ENCODE measurements around the gene DNM3.

Gene DNM3

DNA sequence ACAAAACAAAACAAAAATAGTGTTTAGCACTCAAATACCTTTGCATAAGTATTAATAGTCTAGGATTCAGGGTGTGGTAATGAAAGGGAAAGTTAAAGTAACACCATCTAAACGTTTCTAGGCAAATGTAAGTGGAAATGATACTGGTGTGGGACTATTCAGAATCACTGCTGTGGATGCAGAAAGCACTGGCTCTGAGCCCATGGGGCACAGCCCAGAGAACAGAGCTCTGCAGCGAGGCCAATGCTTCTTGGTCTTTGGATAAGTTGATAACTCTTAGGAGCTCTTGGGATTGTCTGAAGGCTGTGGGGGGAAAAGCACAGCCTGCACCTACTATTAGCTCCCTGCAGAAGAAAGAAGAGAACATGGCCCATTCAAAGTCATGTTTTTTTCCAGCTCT lies 21.4 kb upstream of the DNM3 start:
- DNase-seq: no peak

DNA sequence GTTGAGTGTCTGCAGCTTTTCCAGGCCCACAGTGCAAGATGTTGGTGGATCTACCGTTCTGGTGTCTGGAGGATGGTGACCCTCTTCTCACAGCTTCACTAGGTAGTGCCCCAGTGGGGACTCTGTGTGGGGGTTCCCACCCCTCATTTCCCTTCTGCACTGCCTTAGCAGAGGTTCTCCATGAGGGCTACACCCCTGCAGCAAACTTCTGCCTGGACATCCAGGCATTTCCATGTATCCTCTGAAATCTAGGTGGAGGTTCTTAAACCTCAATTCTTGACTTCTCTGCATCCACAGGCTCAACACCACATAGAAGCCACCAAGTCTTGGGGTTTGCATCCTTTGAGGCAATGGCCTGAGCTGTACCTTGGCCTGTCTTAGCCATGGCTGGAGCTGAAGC lies 14.3 kb upstream of the DNM3 start:
- DNase-seq: no peak

DNA sequence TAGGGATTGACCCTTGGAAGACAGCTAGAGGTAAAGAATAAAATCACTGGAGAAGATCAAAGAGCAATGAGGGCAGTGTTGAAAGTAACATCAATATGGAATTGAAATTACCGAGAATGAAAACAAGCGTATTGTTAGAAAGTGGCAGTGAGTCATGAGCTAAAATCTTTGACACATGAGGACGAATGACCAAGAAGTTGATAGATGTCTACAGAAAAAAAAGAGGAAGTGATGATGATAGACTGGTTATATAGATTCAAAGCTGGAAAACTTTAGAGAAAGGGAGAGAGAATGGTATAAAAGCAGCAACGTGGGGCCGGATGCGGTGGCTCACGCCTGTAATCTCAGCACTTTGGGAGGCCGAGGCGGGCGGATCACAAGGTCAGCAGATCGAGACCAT lies 12.5 kb upstream of the DNM3 start:
- DNase-seq: no peak

DNA sequence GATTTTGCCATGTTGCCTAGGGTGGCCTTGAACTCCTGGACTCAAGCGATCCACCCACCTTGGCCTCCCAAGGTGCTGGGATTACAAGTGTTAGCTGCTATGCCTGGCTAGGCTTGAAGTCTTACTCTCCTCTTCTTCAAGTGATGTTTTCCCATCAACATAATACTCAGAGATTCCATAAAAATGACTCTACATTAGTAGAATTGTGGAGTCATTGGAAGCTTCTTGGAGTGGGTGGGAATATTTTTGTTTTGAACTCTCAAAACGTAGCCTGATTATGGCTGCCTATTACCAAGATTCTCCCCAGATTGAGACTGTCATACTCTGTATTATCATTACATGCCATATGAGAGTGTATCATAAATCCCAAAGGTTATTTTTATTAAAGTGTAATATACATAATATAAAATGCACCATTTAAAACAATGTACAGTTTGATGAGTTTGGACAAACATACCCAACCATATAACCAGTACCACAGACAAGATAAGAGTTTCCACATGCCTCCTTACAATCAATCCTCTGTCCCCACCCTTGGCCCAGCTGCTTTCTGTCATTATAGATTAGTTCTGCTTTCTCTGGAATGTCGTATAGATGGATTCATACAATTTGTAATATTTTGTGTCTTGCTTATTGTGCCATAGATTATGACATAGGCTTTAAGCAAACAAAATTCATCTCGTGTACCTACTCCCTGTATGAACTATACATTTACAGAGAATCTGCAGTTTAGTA lies 8.0 kb upstream of the DNM3 start:
- DNase-seq: no peak

DNA sequence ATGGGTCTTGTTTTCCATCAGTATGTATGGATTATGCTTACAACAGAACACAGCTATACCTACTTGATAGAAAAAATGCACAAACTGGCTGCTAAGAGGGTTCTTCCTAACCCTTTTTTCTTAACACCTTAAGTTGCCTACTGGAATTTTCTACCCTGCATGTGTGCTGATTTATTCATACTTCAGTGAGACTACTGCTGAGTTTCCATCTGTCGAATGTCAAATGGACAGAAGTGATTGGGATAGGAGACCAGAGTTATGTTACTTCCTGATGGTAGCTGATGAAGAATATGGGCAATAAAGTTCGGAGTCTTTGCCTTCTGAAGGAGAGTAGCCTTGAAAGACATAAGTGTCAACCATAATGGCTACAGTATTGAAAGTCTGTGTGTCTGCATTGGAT lies 6.5 kb upstream of the DNM3 start:
- no peak for DNase-seq

DNA sequence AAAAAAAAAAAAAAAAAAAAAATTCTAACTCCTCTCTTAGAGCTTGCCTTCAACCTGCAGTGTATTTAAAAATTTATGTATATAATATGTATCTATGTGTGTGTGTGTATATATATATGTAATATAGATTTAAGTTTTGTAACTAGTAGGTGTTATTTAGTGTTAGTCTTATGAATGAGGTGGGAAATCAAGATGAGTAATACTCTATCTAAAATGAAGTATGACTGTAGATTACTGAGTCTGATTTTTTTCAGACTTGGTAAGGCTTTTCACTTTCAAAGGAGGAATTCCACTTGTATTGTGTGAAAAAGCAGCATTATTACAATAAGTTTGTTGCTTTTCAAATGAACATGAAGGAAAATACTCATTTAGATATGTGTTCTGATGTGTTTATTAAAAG lies 5.4 kb upstream of the DNM3 start:
- no peak for DNase-seq

DNA sequence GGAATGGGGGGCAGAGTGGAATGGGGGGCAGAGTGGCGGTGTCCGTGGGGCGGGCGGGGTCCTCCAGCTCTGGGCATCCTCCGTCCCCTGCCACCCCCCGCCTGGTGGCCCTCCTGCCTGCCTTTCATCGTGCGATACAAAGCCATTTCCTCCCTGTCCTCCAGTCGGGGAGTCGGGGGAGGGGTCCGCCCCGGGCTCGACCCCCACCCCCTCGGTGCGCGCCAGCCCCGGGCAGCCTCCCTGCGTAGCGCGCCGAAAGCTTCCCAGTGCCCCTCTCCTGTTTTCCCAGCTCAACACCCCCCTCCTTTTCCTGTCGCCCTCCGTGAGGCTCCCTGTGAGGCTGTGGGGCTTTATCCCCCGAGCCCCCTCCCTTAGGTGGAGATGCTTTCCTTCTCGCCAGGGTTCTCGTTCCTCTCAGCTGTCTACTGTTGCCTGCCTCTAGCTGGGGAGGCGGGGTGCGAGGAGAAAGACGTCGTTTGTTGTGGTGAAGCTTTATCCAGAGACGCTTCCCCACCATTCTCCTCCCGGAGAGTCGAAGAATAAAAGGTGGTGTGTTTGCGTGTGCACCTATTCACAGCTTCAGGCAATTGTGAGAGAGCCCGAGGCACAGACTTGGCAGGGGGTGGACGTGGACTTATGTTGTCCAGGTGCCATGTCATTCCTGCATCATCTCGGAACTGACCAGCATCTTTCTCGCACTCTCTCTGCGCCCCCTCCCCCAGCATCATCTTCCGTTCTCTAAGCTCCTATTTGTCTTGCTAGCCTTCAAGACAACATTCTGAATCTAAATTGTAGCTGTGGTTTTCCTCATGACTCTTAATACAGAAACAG lies 848 bp downstream of the DNM3 start:
- no peak for DNase-seq

DNA sequence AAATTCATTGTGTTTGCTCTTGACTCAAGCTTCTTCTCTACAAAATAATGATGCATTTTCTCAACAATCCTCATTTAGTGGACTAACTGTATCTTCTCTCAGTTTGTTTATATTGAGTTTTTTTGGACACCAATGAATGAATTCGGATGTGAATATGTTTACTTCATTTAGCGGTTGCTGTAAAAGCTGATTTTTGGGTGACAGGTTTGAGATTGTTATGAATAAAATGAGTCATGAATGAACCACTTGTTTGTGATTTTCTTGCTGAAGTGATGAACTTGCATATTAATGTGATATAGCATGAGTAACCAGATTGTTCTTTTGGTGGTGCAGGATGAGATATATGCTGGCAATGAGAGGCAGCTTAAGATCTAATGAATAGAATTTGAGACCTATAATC lies 3.1 kb downstream of the DNM3 start:
- no peak for DNase-seq

DNA sequence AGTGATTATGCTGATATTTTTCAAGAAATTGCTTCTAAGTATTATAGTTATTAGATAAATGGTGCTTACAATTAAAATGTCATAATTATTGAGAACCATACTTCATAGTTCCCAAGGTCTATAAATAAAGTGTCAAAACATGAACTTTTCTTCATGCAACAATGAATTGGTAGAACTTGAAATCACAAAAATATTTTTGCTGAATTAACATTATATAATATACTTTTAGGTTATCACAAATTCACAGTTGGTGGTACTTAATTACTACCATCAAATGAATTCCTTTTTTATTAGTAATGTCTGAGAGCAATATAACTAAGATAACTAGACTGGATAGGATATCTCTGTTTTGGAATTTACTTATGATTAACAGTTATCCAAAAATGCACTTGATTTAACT lies 4.7 kb downstream of the DNM3 start:
- DNase-seq: no peak

DNA sequence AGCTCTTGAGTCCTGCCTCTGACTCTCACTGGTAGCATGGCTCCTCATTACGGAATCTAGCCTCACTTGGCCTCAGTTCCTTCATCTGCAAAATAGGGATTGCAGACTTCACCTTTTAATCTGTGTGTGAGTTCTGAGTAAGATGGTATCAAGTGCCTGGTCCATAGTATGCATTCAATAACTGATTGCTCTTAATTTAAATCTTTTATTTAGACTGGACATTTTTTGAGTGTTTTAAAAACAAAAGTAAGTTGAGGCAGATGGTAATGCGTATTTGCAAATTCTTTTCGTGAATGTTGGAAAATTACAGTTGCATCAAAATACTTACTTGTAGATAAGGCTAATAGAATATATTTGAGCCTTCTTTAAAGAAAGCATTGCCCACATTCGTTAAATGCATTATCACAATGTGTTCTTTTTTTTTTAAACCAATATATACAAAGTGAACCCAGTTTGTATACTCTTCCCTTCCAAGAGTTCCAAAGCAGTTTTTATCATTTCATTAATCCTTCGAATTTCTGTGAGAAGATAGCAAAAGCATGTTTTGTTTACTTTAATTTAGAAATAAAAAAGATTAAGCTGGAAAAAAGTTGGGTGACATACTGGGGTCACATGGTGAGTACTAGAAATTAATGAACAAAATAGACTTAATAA lies 8.1 kb downstream of the DNM3 start:
- no peak for DNase-seq

DNA sequence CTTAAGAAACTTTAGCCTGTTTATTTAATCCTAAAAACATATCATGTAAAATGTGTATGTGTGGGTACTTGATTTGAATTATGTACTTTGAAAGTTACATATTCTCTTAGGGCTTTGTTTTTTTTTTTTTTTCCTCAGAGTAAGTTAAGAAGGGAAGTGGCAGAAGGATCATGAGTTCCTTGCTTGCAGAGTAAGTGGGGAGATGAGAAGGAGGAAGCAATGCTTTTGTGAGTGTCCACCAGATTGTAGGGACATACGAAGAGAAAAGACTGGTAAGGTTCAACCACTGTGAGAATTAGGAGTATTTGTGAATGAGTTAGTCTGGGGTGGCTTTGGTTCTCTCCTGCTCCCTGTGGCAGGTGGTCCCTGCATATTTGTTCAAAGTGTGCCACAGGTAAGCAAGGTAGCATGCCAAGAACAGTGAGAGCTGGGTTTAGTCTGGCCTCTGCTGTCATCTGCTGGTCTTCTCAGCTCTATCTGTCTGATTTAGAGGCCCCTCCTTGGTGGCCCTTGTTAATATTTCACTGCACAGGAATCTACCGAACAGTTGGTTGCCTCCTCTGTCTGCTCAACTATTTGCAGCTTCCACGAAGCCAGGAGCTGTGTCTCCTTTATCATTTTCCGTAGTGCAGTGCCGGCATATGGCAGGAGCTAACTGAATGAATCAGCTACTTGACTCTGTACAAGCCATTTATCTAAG lies 9.5 kb downstream of the DNM3 start:
- DNase-seq: no peak

DNA sequence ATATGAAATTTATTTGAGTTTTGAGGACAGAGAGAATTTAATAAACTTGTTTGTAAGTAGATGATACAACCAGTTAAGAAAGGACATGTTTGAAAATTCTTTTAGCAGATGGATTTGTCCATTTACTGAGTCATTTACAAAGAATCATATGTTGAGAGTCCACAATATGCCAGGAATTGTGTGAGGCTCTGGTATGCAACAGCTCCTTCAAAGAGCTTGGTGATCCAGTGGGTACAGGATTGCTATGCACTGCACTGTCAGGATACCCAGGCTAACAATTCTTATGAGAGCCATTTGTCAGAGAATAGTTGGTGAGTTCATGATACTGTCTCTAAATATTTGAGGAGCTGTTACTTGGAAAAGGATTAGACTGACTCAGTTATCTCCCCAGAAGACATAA lies 11.0 kb downstream of the DNM3 start:
- DNase-seq: no peak

DNA sequence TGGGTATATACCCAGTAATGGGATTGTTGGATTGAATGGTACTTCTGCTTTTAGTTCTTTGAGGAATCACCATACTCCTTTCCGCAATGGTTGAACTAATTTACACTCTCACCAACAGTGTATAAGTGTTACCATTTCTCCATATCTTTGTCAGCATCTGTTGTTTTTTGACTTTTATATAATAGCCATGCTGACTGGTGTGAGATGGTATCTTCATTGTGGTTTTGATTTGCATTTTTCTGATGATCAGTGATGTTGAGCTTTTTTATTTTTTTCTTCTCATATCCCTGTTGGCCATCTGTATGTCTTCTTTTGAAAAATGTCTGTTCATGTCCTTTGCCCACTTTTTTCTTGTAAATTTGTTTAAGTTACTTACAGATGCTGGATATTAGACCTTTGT lies 14.1 kb downstream of the DNM3 start:
- DNase-seq: no peak

DNA sequence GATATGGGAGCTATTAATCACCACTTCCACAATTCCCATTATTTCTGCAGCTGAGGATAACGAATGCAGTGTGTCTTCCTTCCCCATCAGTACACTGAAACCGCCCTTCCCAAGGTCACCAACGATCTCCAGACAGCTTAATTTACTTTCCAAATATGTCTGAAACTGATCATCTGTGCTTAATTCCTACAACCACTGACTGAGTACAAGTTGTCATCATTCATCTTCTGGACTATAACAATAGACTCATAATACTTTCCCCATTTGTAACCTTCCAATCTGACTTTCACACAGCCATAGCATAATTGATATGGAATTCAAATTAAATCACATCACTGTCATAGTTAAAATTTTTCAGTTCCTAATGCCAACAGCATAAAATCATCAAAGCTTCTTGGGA lies 17.4 kb downstream of the DNM3 start:
- no peak for DNase-seq

DNA sequence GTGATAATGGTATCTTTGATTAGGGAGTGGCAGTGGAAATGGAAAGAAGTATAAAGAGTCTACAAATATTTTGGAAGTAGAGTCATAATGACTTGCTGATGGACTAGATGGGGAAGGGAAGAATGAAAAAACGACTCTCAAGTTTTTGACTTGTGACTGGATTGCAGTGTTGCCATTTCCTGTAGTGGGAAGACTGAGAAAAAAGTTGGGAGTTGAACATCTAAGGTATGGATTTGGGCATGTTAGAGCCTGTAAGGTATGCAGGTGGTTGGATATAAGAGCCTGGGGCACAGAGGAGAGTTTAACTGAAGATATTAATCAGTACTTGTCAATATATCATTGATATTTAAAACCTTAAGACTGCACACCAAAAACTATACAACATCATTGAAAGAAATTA lies 19.4 kb downstream of the DNM3 start:
- DNase-seq: no peak

DNA sequence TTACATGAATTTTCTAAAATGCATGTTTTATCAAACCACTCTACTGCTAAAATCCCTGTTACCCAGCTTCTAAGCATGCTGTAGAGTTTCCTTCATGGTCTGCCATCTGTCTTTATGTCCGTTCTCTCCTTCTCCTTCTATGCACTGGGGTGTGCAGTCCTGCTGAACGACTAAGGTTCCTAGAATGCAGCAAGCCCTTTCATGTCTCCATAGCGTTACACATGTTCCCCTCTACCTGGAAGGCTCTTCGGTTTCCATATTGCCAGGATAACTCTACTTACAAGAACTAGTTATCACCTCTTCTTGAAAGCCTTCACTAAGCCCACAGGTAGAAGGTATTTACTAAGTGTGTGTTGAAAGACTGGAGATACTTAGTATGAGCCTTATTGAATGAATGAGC lies 22.2 kb downstream of the DNM3 start:
- DNase-seq: no peak

DNA sequence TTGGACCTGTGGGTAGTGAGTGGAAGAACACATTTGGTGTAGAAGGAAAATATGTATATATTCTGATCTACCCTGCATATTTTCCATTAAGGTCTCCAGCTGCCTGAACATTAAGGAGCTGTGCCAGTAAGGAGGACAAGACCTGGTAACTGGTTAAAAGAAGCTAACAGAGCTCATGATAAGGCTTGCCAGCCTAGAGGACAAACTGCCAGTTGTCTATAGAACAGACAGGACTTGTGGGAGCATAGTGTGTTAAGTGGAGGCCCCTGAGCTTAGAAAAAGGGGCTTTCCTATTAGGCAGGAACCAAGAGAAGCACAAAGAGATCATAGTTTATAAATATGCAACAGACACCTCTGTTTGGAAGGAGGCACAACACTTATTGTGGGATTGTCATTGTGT lies 23.0 kb downstream of the DNM3 start:
- no peak for DNase-seq

DNA sequence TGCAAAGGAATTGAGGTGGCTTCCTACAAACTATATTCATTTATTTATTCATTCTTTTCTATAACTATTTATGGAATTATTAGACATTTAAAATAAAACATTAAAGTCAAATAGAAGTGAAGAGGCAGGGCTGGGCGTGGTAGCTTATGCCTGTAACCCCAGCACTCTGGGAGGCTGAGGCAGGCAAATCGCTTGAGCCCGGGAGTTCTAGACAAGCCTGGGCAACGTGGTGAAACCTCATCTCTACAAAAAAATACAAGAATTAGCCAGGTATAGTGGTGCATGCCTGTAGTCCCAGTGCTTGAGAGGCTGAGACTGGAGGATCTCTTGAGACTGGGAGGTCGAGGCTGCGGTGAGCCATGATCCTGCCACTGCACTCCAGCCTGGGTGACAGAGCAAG lies 23.8 kb downstream of the DNM3 start:
- no peak for DNase-seq

DNA sequence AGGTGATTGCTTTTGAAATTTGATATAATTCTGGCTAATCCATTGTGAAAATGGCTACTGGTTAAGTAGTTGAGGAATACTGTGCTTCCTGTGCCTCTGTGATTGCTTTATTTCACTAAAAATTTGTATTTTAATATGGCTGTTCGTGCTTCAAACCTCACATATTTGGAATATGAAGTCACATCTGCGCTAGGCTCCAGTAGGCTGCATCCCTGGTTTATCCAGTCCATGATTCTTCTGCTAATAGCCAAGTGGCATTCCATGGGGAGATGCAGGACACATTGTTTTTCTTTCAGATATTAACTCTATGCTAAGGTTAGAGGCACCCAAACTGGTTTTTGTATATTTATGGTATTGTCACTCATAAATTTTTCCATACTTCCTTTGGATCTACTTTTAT lies 25.9 kb downstream of the DNM3 start:
- no peak for DNase-seq

DNA sequence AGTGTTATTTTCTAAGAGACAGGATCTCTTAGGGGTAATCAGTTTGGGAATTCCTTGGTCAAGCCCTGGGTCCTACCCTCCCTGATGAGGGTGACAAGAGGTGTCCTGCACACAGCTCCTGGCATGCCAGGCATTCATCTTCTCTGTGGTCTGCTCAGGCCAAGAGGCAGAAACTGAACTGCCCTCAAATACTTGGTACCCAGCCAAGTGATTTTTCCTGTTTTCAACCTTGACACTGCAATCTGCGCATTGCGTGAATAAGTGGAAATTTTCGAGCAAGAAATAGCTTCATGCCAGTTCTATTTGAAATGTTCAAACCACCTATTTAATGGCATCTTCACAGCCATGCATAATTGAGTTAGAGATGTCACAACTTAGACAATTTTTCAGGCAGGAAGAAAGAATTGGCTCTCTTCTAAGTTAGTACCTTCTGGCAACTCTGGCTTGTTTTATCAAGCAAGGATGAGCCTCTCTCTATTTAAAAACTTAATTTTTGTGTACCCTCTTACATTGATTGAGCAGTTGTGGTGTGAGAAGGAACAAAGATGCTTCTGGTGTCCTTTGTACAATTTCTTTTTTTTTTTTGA lies 27.0 kb downstream of the DNM3 start:
- DNase-seq: no peak

DNA sequence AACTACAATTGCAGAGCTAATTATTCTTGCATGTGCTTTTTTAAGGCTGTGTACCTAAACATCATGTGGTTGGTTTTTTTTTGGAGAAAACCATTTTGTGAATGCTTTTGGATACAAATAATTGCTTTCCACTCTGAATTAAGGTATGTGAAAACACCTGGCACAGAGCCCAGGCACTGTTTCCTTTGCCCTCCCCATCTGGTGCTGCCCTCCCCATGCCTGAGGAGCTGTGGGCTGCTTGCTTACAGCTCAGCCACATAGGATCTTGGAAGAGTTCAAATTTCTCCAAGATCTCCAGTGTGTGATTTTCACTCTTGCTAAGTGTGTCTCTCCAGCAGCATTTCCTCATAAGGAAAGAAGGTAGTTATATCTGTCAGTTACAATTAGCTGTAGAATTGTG lies 27.8 kb downstream of the DNM3 start:
- no peak for DNase-seq

DNA sequence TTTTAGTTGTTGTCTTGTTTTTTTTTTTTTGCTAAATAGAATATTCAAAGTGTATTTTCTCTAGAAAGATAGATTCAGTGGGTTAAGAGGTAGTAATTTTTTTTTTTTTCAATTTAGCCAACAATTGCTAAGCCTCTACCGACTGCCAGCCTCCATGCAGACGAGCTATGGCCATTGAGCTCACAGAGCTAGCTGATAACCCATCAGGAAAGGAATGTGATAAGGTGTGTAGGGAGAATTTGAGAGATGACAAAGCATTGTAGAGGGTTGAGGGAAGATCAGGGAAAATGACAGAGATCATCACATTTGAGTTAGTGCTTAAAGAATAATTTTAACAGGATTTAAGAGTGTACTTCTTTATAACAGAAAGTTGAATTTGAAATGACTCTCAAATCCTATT lies 30.6 kb downstream of the DNM3 start:
- DNase-seq: no peak

DNA sequence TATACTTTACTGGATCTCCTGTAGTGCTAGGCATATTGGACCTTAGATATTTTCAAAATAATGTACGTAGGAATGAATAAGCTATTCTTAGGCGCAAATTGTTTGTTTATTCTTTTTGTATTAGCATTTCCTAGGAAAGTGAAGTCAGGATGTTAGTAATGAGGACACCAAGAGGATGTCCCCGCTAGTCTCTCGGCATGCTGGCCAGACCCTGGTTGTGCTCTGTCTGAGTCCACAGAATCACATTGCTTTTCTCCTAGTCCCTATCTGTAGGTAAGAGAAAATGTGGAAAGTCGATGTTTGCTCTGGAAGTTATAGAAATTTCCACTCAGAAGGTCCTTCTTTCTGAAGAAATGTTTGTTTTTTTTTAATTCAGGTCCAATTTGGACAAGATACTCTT lies 31.1 kb downstream of the DNM3 start:
- DNase-seq: no peak

Data from GDM1 (cell line).